NCI-H2227 (cell line): ENCODE results near the gene PAX9.

Source experiments
- DNase-seq: peaks from one replicate; lab custom pipeline; 2025; ENCODE audit not compliant: unreplicated experiment; lab: John Stamatoyannopoulos, UW

The PAX9 gene

GRCh38 chr14:36661506-36662257 is at the start of gene PAX9:
Gene PAX9 (plus strand): TSS chr14:36661860. CDS start chr14:36662090, 230 bp downstream.
- DNase-seq, result peak; percentile 91

GRCh38 chr14:36617824-36618223 is 43.8 kb upstream of the PAX9 start:
- DNase-seq, result no peak

- no peak for DNase-seq
Measured at GRCh38 chr14:36618641-36619040, 43.0 kb upstream of the PAX9 start.

GRCh38 chr14:36619131-36619530 is 42.5 kb upstream of the PAX9 start:
- DNase-seq, result no peak

GRCh38 chr14:36619853-36620252 is 41.8 kb upstream of the PAX9 start:
- no peak for DNase-seq

GRCh38 chr14:36625014-36625413 is 36.6 kb upstream of the PAX9 start:
- no peak for DNase-seq

- no peak for DNase-seq
Measured at GRCh38 chr14:36625436-36625835, 36.2 kb upstream of the PAX9 start.

- DNase-seq, result no peak
Measured at GRCh38 chr14:36626151-36626550, 35.5 kb upstream of the PAX9 start.

- DNase-seq, result no peak
Measured at GRCh38 chr14:36627981-36628380, 33.7 kb upstream of the PAX9 start.

- DNase-seq, result no peak
Measured at GRCh38 chr14:36633580-36633979, 28.1 kb upstream of the PAX9 start.

GRCh38 chr14:36646664-36647416 is 14.8 kb upstream of the PAX9 start:
- peak; percentile 46 for DNase-seq

GRCh38 chr14:36647417-36647823 is 14.2 kb upstream of the PAX9 start:
- no peak for DNase-seq

- peak; percentile 69 for DNase-seq
Measured at GRCh38 chr14:36647824-36648753, 13.6 kb upstream of the PAX9 start.

GRCh38 chr14:36649872-36650650 is 11.6 kb upstream of the PAX9 start:
- DNase-seq, result no peak

GRCh38 chr14:36652542-36653201 is 9.0 kb upstream of the PAX9 start:
- DNase-seq, result no peak

- no peak for DNase-seq
Measured at GRCh38 chr14:36653413-36653812, 8.2 kb upstream of the PAX9 start.

- no peak for DNase-seq
Measured at GRCh38 chr14:36653962-36654793, 7.5 kb upstream of the PAX9 start.

GRCh38 chr14:36654794-36655381 is 6.8 kb upstream of the PAX9 start:
- DNase-seq, result no peak

GRCh38 chr14:36655571-36655962 is 6.1 kb upstream of the PAX9 start:
- DNase-seq, result no peak
